Measurements from ENCODE around the gene PCLO. TPM values are rescaled to one million over a fixed set of nuclear protein-coding genes. Genes with fewer than 3 reads are reported as not detected.

PCLO gene
- total RNA-seq, 2 donors from 2014 or later: 3.2 to 4.2 TPM

- no peaks in the 10 kb centered on the region for H3K36me3 ChIP-seq (ENCODE audit: control insufficient read depth, insufficient read depth, low read length)
- H3K27me3 Mint-ChIP-seq (ENCODE audit: insufficient read depth): no peaks in the 10 kb centered on the region
- no peaks in the 10 kb centered on the region for H3K36me3 Mint-ChIP-seq (ENCODE audit: low read depth)
- H3K4me1 Mint-ChIP-seq: peaks cover 4% of the 10 kb centered on the region
- DNase-seq: no peak
- no peak overlapping the region for H3K4me3 ChIP-seq (ENCODE audit: low read length)
- no peak overlapping the region for H3K9ac ChIP-seq (ENCODE audit: extremely low read depth, low read length, poor library complexity, severe bottlenecking)
- H3K4me3 Mint-ChIP-seq: no peak overlapping the region
- H3K27ac Mint-ChIP-seq: no peak overlapping the region
- H3K27ac ChIP-seq (ENCODE audit: low read depth, low read length): no peak overlapping the region
- no peaks in the 10 kb centered on the region for H3K9me3 ChIP-seq (ENCODE audit: control insufficient read depth, low read length)
- no peak for TF ChIP-seq CTCF (conservative IDR thresholded peaks at IDR 0.05)
- peaks cover 1% of the 10 kb centered on the region for H3K4me1 ChIP-seq (ENCODE audit: control insufficient read depth, insufficient read depth, low read length)
- no peaks in the 10 kb centered on the region for H3K27me3 ChIP-seq (ENCODE audit: control insufficient read depth, insufficient read depth, low read length, poor library complexity, severe bottlenecking)
- no peaks in the 10 kb centered on the region for H3K9me3 Mint-ChIP-seq
- 50 to 53% methylated on average over 2 of the region's 2 CpGs for WGBS, 2 experiments (ENCODE audit: insufficient coverage in 1 of 2, insufficient read length in 1 of 2)
Measured at GRCh38 chr7:82705517-82706260, 457.0 kb downstream of the PCLO start.

GRCh38 chr7:82704121-82704520 lies 458.6 kb downstream of the PCLO start:
- TF ChIP-seq CTCF (conservative IDR thresholded peaks at IDR 0.05): no peak
- H3K4me3 ChIP-seq (ENCODE audit: low read length): no peak overlapping the region
- no peaks in the 10 kb centered on the region for H3K4me1 Mint-ChIP-seq
- DNase-seq: no peak
- no peak overlapping the region for H3K27ac ChIP-seq (ENCODE audit: low read depth, low read length)
- H3K27me3 Mint-ChIP-seq (ENCODE audit: insufficient read depth): no peaks in the 10 kb centered on the region
- H3K4me1 ChIP-seq (ENCODE audit: control insufficient read depth, insufficient read depth, low read length): no peaks in the 10 kb centered on the region
- no peak overlapping the region for H3K9ac ChIP-seq (ENCODE audit: extremely low read depth, low read length, poor library complexity, severe bottlenecking)
- H3K36me3 ChIP-seq (ENCODE audit: control insufficient read depth, insufficient read depth, low read length): no peaks in the 10 kb centered on the region
- H3K27me3 ChIP-seq (ENCODE audit: control insufficient read depth, insufficient read depth, low read length, poor library complexity, severe bottlenecking): no peaks in the 10 kb centered on the region
- no peak overlapping the region for H3K27ac Mint-ChIP-seq
- H3K9me3 Mint-ChIP-seq: no peaks in the 10 kb centered on the region
- H3K9me3 ChIP-seq (ENCODE audit: control insufficient read depth, low read length): no peaks in the 10 kb centered on the region
- no peak overlapping the region for H3K4me3 Mint-ChIP-seq
- no peaks in the 10 kb centered on the region for H3K36me3 Mint-ChIP-seq (ENCODE audit: low read depth)
